ENCODE measurements around the gene COLQ. TPM values are rescaled to one million over a fixed set of nuclear protein-coding genes. Genes with fewer than 3 reads are reported as not detected.

The COLQ gene
- total RNA-seq, 1 experiment from 2014 or later, result 1.9 TPM

DNA sequence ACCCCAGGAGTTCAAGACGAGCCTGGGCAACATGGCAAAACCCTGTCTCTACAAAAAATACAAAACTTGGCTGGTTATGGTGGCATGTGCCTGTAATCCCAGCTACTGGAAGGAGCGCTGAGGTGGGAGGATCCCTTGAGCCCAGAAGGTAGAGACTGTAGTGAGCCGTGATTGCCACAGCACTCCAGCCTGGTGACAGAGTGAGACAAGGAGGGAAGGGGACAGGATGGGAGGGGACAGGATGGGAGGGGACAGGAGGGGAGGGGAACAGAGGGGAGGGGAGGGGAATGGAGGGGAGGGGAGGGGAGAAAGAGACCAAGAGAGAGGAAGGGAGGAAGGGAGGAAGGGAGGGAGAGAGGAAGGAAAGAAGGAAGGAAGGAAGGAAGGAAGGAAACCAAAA lies 11.0 kb downstream of the COLQ start:
- no peak overlapping the region for H3K27ac ChIP-seq (ENCODE audit: low read depth, low read length)
- DNase-seq (ENCODE audit: low read depth, low spot score), result no peak
- H3K9ac ChIP-seq (ENCODE audit: low read length), result no peak overlapping the region
- H3K4me3 ChIP-seq (replicated peaks in 1 of 2; ENCODE audit: low read depth in 1 of 2, low read length in 2 of 2), result no peak overlapping the region
- H4K20me1 ChIP-seq (ENCODE audit: insufficient read depth), result no peaks in the 10 kb centered on the region
- H3K36me3 ChIP-seq (ENCODE audit: control insufficient read depth in 1 of 2, insufficient read depth in 2 of 2, low read length in 2 of 2), result no peaks in the 10 kb centered on the region
- no peak overlapping the region for H2AFZ ChIP-seq (ENCODE audit: low read depth, low read length, poor library complexity, severe bottlenecking)
- no TSS peak for BruUV-seq (replicated peaks)
- H3K9me3 ChIP-seq (ENCODE audit: control insufficient read depth in 1 of 2, insufficient read depth in 1 of 2, low read depth in 1 of 2, low read length in 2 of 2), result no peaks in the 10 kb centered on the region
- ChIA-PET RAD21 (ENCODE audit: low non-redundant PET in 1 of 2, low total read pairs in 2 of 2, uncharacterized antibody in 2 of 2, unreplicated experiment in 2 of 2) (interaction anchor here in 1 of 2 experiments (0.7 kb wide), 1 partner anchor 444 kb away, joined by 4 read pairs; no protein-coding TSS in a partner anchor), POLR2A (no interaction called here), CTCF (no interaction called here)
- H3K9me2 ChIP-seq (ENCODE audit: insufficient read depth), result no peaks in the 10 kb centered on the region
- H3K79me2 ChIP-seq (ENCODE audit: insufficient read depth, low read length), result no peaks in the 10 kb centered on the region
- no peak for ATAC-seq
- H3K4me1 ChIP-seq (ENCODE audit: control insufficient read depth in 1 of 2, insufficient read depth in 2 of 2, low read length in 2 of 2), result no peaks in the 10 kb centered on the region
- TF ChIP-seq ZFX (IDR thresholded peaks at IDR 0.05), result no peak
- TF ChIP-seq, protein P1, sequence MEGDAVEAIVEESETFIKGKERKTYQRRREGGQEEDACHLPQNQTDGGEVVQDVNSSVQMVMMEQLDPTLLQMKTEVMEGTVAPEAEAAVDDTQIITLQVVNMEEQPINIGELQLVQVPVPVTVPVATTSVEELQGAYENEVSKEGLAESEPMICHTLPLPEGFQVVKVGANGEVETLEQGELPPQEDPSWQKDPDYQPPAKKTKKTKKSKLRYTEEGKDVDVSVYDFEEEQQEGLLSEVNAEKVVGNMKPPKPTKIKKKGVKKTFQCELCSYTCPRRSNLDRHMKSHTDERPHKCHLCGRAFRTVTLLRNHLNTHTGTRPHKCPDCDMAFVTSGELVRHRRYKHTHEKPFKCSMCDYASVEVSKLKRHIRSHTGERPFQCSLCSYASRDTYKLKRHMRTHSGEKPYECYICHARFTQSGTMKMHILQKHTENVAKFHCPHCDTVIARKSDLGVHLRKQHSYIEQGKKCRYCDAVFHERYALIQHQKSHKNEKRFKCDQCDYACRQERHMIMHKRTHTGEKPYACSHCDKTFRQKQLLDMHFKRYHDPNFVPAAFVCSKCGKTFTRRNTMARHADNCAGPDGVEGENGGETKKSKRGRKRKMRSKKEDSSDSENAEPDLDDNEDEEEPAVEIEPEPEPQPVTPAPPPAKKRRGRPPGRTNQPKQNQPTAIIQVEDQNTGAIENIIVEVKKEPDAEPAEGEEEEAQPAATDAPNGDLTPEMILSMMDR (IDR thresholded peaks at IDR 0.05 in 2 of 3, conservative IDR thresholded peaks at IDR 0.05 in 1 of 3; ENCODE audit: borderline replicate concordance in 1 of 3, insufficient read depth in 1 of 3, low read depth in 2 of 3, low read length in 2 of 3), result no peak
- TF ChIP-seq EGR1 (IDR thresholded peaks at IDR 0.05; ENCODE audit: low read depth), result no peak
- no peak for TF ChIP-seq EZH2 (IDR thresholded peaks at IDR 0.05)
- no peak for TF ChIP-seq SRF (IDR thresholded peaks at IDR 0.05; ENCODE audit: low read depth)
- no peak for TF ChIP-seq YY1 (IDR thresholded peaks at IDR 0.05; ENCODE audit: extremely low read depth, insufficient replicate concordance, low read depth, low read length)
- TF ChIP-seq ZNF274 (IDR thresholded peaks at IDR 0.05; ENCODE audit: low read depth, low read length), result no peak
- TF ChIP-seq RAD21 (IDR thresholded peaks at IDR 0.05; ENCODE audit: low read depth), result no peak
- no peak for TF ChIP-seq TCF7L2 (IDR thresholded peaks at IDR 0.05; ENCODE audit: borderline replicate concordance, extremely low read depth, insufficient read depth, insufficient read length)
- TF ChIP-seq POLR2AphosphoS5 (IDR thresholded peaks at IDR 0.05; ENCODE audit: low read depth, low read length), result no peak
- no peak for TF ChIP-seq CBX3 (IDR thresholded peaks at IDR 0.05; ENCODE audit: low read depth)
- no peak for TF ChIP-seq JUND (IDR thresholded peaks at IDR 0.05)
- no peak for TF ChIP-seq CEBPB (IDR thresholded peaks at IDR 0.05; ENCODE audit: low read depth)
- TF ChIP-seq ELF1 (IDR thresholded peaks at IDR 0.05; ENCODE audit: borderline replicate concordance, low read depth), result no peak
- H3K4me2 ChIP-seq (ENCODE audit: low read length), result no peak overlapping the region
- intact Hi-C loops (cut with micrococcal nuclease), result no loop called here
- no peaks in the 10 kb centered on the region for H3K27me3 ChIP-seq (ENCODE audit: insufficient read depth, low read length)
